GM21367 (cell line): Measurements from ENCODE around the gene CCNA2.

ENCODE experiments used
- ATAC-seq: cut with Tn5 transposase; IDR thresholded peaks from one replicate; pipeline ENCODE4 v1.9.1; 2021; ENCODE audit not compliant: unreplicated experiment

CCNA2 gene

GRCh38 chr4:121823505-121824170 is at the start of gene CCNA2:
TSS of gene CCNA2 (minus strand) at chr4:121823883. CDS start at chr4:121823628, 255 bp downstream.
- peak; percentile 90 for ATAC-seq

- ATAC-seq, result peak; percentile 99
Observed at GRCh38 chr4:121869841-121870822, 46.4 kb upstream of the CCNA2 start, which contains the start of gene BBS7. TSS of gene BBS7 (minus strand) at chr4:121870474. CDS start at chr4:121870313, 161 bp downstream.

GRCh38 chr4:121863799-121864198 is 40.1 kb upstream of the CCNA2 start:
- no peak for ATAC-seq

GRCh38 chr4:121861426-121861825 is 37.7 kb upstream of the CCNA2 start:
- ATAC-seq, result no peak

- no peak for ATAC-seq
Observed at GRCh38 chr4:121860121-121860520, 36.4 kb upstream of the CCNA2 start.

- no peak for ATAC-seq
Observed at GRCh38 chr4:121851354-121851753, 27.7 kb upstream of the CCNA2 start.

- ATAC-seq, result no peak
Observed at GRCh38 chr4:121846662-121847061, 23.0 kb upstream of the CCNA2 start.

- ATAC-seq, result no peak
Observed at GRCh38 chr4:121842862-121843261, 19.2 kb upstream of the CCNA2 start.

- ATAC-seq, result no peak
Observed at GRCh38 chr4:121838136-121838535, 14.5 kb upstream of the CCNA2 start.

GRCh38 chr4:121829511-121829910 is 5.8 kb upstream of the CCNA2 start:
- no peak for ATAC-seq

- ATAC-seq, result no peak
Observed at GRCh38 chr4:121827853-121828252, 4.2 kb upstream of the CCNA2 start.

- ATAC-seq, result no peak
Observed at GRCh38 chr4:121824950-121825349, 1.3 kb upstream of the CCNA2 start.

GRCh38 chr4:121824171-121824527 is 466 bp upstream of the CCNA2 start:
- peak; percentile 1 for ATAC-seq

- peak; percentile 51 for ATAC-seq
Observed at GRCh38 chr4:121822796-121823504, 733 bp downstream of the CCNA2 start.

GRCh38 chr4:121822047-121822446 is 1.6 kb downstream of the CCNA2 start:
- no peak for ATAC-seq

GRCh38 chr4:121819216-121819965 is 4.3 kb downstream of the CCNA2 start:
- no peak for ATAC-seq

- ATAC-seq, result no peak
Observed at GRCh38 chr4:121818215-121818614, 5.5 kb downstream of the CCNA2 start.

GRCh38 chr4:121817701-121818100 is 6.0 kb downstream of the CCNA2 start:
- ATAC-seq, result no peak

- ATAC-seq, result no peak
Observed at GRCh38 chr4:121817006-121817405, 6.7 kb downstream of the CCNA2 start.

GRCh38 chr4:121814756-121815155 is 8.9 kb downstream of the CCNA2 start:
- no peak for ATAC-seq

GRCh38 chr4:121811122-121811521 is 12.6 kb downstream of the CCNA2 start:
- no peak for ATAC-seq
